Prostate gland (tissue), 2 donors: ENCODE data around the gene UBQLN1. TPM values are rescaled to one million over a fixed set of nuclear protein-coding genes. Genes with fewer than 3 reads are reported as not detected.

Experiments used
- DNase-seq: peaks from one replicate; pipeline ENCODE4 v3.0.0-alpha.2; 2019; ENCODE audit warnings: low spot score
- H3K27ac ChIP-seq, 2 donors: fragments of 200-600 bp; sonication (generic); 2 replicates each; pipeline ENCODE4 v1.5.1; 2017 to 2019
- H3K27me3 ChIP-seq: fragments of 200-600 bp; sonication (generic); replicated peaks from 2 replicates; pipeline ENCODE4 v1.5.1; 2019; ENCODE audit not compliant: insufficient read depth
- H3K36me3 ChIP-seq, 2 donors: fragments of 200-600 bp; sonication (generic); 1 replicate in 1 of 2; 2 replicates in 1 of 2; pipeline versions ENCODE4 v1.5.1 to v1.8.1; 2017 to 2019
- H3K4me1 ChIP-seq: fragments of 200-600 bp; sonication (generic); replicated peaks from 2 replicates; pipeline ENCODE4 v1.5.1; 2019
- H3K4me3 ChIP-seq, 2 donors: fragments of 200-600 bp; sonication (generic); 2 replicates each; pipeline ENCODE4 v1.5.1; 2017 to 2019
- H3K9me3 ChIP-seq: fragments of 200-600 bp; sonication (generic); 2 replicates; pipeline ENCODE4 v1.5.1; 2017
- POLR2A ChIP-seq: fragments of 450-650 bp; IDR thresholded peaks from one replicate; pipeline ENCODE4 v1.6.1; 2016; ENCODE audit warnings: antibody characterized with exemption, mild to moderate bottlenecking
- POLR2AphosphoS5 ChIP-seq: sonication (generic); formaldehyde crosslinking; IDR thresholded peaks from one replicate; pipeline ENCODE4 v1.6.1; 2017; ENCODE audit warnings: antibody characterized with exemption
- WGBS: methylation state at CpG from one replicate; pipeline ENCODE4 v1.1.5; 2018; 5-methylcytosine and 5-hydroxymethylcytosine counted together
- intact Hi-C: fragments of 100-400 bp; cut with DNase I; formaldehyde crosslinking; loops from one replicate; pipeline ENCODE4 v1.14.2; 2022
- total RNA-seq, 2 donors: library from RNA; depleted of rRNA; stranded (reverse); fragments of >200 nt; gene quantifications; one replicate each; pipeline ENCODE4 v1.1.0, GENCODE V29; 2016
- TF ChIP-seq, protein P1 (sequence below), 4 experiments: fragments of 200-600 bp in 2 of 4; fragments of 450-650 bp in 2 of 4; sonication (generic) in 2 of 4; IDR thresholded peaks; 1 replicate in 3 of 4; 2 replicates in 1 of 4; pipeline ENCODE4 v1.5.1; 2016 to 2019; ENCODE audit warnings: antibody characterized with exemption in 4 of 4, mild to moderate bottlenecking in 2 of 4, moderate library complexity in 2 of 4

The UBQLN1 gene
- total RNA-seq, 2 donors from 2014 or later: 106 to 155 TPM

DNA sequence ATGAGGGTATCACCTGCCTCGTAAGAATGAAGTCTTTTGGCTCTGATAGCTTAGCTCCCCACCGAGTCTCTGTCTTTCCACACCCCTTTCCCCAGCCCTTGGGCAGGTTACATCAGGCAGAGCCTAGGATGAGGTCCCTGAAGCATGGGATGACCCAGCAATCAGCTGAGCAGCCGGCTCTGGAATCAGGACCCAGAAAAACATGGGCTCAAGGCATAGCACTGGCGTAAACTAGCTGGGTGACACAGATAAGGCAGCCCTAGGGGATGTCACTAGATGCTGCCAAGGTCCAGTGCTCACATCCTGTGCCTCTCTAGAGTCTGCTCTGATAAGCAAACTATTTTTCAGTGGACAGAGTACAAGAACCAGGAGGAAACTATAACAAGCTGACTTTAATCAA, 58.2 kb downstream of the UBQLN1 start:
- intact Hi-C loops: loop anchor here (10.0 kb wide), 1 partner anchor 315 kb away; no protein-coding TSS in a partner anchor
- Histone ChIP-seq H3K27ac (no peak overlapping the region), H3K36me3 (no peaks in the 10 kb centered on the region), H3K9me3 (no peaks in the 10 kb centered on the region), H3K4me3 (no peak overlapping the region), H3K27me3 (no peaks in the 10 kb centered on the region), H3K4me1 (no peaks in the 10 kb centered on the region)
- no peak for DNase-seq
- 75% methylated on average over 4 of the region's 4 CpGs for WGBS
- TF ChIP-seq POLR2A (no peak), POLR2AphosphoS5 (no peak)
- TF ChIP-seq, protein P1, sequence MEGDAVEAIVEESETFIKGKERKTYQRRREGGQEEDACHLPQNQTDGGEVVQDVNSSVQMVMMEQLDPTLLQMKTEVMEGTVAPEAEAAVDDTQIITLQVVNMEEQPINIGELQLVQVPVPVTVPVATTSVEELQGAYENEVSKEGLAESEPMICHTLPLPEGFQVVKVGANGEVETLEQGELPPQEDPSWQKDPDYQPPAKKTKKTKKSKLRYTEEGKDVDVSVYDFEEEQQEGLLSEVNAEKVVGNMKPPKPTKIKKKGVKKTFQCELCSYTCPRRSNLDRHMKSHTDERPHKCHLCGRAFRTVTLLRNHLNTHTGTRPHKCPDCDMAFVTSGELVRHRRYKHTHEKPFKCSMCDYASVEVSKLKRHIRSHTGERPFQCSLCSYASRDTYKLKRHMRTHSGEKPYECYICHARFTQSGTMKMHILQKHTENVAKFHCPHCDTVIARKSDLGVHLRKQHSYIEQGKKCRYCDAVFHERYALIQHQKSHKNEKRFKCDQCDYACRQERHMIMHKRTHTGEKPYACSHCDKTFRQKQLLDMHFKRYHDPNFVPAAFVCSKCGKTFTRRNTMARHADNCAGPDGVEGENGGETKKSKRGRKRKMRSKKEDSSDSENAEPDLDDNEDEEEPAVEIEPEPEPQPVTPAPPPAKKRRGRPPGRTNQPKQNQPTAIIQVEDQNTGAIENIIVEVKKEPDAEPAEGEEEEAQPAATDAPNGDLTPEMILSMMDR (IDR thresholded peaks at IDR 0.05): no peak

DNA sequence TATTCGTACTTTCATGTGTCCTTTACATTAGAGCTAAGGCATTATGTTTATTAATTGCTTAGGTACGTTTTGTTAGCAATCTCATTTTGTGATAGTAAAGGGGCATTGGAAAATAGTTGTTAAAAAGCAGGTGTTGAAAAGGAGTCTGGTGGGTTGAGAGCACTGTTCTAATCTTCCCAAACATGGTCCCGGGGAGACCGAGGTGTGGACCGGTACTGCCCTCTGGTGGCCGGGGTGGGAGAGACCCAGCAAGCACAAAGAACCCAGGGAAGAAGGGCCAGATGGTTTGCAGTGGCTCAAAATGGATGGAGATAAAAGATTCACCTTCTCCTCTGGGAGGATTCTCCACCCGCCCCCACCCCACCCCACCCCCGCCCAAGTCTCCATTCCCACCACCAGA, 58.7 kb downstream of the UBQLN1 start:
- DNase-seq: peak; percentile 49
- no peaks in the 10 kb centered on the region for H3K27me3 ChIP-seq
- 49% methylated on average over 8 of the region's 8 CpGs for WGBS
- no peak overlapping the region for H3K27ac ChIP-seq
- TF ChIP-seq, protein P1 (IDR thresholded peaks at IDR 0.05): peak; percentile 46 to 69 (median 63)
- TF ChIP-seq POLR2AphosphoS5 (no peak), POLR2A (no peak)
- H3K36me3 ChIP-seq: no peaks in the 10 kb centered on the region
- H3K4me1 ChIP-seq: no peaks in the 10 kb centered on the region
- intact Hi-C loops: loop anchor here (10.0 kb wide), 1 partner anchor 314 kb away; no protein-coding TSS in a partner anchor
- no peak overlapping the region for H3K4me3 ChIP-seq
- no peaks in the 10 kb centered on the region for H3K9me3 ChIP-seq

DNA sequence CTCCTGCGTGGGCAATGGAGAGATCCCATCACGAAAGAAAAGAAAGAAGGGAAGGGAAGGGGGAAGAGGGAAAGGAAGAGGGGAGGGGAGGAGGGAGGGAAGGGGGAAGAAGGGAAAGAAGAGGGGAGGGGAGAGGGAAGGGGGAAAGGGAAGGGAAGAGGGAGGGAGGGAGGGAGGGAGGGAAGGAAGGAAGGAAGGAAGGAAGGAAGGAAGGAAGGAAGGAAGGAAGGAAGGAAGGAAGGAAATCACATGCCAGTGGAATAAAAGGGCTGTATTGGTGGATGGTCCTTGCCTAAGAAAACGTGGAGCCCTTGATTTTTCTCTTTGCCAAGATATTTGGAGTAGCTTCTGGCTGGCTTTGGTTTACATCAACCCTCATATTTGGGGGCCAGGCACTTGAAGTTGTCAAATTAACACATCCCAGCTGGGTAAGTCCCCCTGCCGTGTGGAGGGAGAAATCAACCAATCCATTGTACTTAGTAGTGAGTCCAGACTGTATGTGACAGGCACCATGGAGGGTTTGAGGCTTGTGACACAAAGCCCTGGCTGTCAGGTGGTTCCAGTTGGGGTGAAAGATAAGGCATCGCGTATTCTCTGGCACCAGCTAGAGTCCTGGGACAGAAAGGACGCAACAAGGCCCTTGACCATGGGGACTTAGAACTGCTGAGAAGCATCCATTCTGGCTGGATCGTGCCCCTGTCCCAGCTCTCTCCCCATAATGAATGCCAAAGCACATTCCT, 61.1 kb downstream of the UBQLN1 start:
- H3K4me1 ChIP-seq: no peaks in the 10 kb centered on the region
- no peaks in the 10 kb centered on the region for H3K9me3 ChIP-seq
- no peak overlapping the region for H3K27ac ChIP-seq
- intact Hi-C loops: loop anchor here (10.0 kb wide), 1 partner anchor 312 kb away; no protein-coding TSS in a partner anchor
- H3K36me3 ChIP-seq: no peaks in the 10 kb centered on the region
- no peak overlapping the region for H3K4me3 ChIP-seq
- no peak for DNase-seq
- TF ChIP-seq, protein P1 (IDR thresholded peaks at IDR 0.05): no peak
- no peak for TF ChIP-seq POLR2AphosphoS5
- no peak for TF ChIP-seq POLR2A
- H3K27me3 ChIP-seq: no peaks in the 10 kb centered on the region
- WGBS: 80% methylated on average over 8 of the region's 8 CpGs

DNA sequence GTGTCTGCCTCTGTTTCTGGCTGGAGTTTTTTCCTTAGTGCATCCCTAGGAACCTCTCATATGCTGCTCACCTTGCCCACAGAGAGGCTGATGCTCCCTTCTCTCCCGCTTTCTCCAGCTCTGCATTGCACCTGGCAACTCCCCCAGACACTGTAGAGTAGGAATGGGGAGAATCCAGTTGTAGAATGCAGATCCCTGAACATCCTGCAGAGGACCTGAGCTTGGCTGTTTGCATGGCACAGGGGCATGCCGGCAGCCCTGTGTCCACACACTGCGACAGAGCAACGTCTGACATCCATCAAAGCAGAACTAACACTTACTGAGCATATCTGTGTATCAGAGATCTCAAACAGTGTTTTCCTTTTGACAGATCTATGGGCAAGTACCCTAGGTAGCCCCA, 65.0 kb downstream of the UBQLN1 start:
- WGBS: 71% methylated on average over 4 of the region's 4 CpGs
- Histone ChIP-seq H3K9me3 (no peaks in the 10 kb centered on the region), H3K27ac (no peak overlapping the region), H3K27me3 (no peaks in the 10 kb centered on the region), H3K36me3 (no peaks in the 10 kb centered on the region), H3K4me1 (no peaks in the 10 kb centered on the region), H3K4me3 (no peak overlapping the region)
- TF ChIP-seq POLR2A: no peak
- TF ChIP-seq, protein P1 (IDR thresholded peaks at IDR 0.05): no peak
- no peak for TF ChIP-seq POLR2AphosphoS5
- intact Hi-C loops: loop anchor here (10.0 kb wide), 1 partner anchor 308 kb away; no protein-coding TSS in a partner anchor
- DNase-seq: no peak

DNA sequence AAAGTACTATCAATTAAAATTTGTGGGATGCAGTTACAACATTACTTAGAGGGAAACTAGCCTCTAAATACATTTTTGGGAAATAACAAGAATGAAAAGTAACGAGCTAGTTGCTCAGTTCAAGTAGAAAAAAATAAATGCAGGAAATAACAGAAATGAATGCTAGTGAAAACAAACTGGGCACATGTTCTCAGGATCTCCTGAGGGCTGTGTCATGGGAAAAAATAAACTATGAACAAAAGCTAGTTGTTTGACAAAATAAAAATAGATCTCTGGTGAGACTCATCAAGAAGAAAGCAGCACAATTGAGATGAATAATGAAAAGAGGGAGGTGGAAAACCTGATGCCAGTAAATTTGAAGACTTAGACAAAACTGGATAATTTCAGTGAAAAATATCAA, 68.5 kb downstream of the UBQLN1 start:
- WGBS: 83% methylated on average over 1 of the region's 1 CpG
- Histone ChIP-seq H3K27me3 (no peaks in the 10 kb centered on the region), H3K4me1 (no peaks in the 10 kb centered on the region), H3K9me3 (no peaks in the 10 kb centered on the region), H3K36me3 (no peaks in the 10 kb centered on the region), H3K27ac (no peak overlapping the region), H3K4me3 (no peak overlapping the region)
- intact Hi-C loops: no loop called here
- TF ChIP-seq POLR2A: no peak
- TF ChIP-seq, protein P1 (IDR thresholded peaks at IDR 0.05): no peak
- no peak for TF ChIP-seq POLR2AphosphoS5
- no peak for DNase-seq
